ENCODE data around the gene STXBP5.

GRCh38 chr6:147234685-147235084 lies 30.5 kb downstream of the STXBP5 start:
- no peak for TF ChIP-seq POLR2A (IDR thresholded peaks at IDR 0.05)
- no peak for TF ChIP-seq CTCF (IDR thresholded peaks at IDR 0.05)

Data from upper lobe of left lung (tissue), 4 donors.